ENCODE results near the gene TRA2A.

DNA sequence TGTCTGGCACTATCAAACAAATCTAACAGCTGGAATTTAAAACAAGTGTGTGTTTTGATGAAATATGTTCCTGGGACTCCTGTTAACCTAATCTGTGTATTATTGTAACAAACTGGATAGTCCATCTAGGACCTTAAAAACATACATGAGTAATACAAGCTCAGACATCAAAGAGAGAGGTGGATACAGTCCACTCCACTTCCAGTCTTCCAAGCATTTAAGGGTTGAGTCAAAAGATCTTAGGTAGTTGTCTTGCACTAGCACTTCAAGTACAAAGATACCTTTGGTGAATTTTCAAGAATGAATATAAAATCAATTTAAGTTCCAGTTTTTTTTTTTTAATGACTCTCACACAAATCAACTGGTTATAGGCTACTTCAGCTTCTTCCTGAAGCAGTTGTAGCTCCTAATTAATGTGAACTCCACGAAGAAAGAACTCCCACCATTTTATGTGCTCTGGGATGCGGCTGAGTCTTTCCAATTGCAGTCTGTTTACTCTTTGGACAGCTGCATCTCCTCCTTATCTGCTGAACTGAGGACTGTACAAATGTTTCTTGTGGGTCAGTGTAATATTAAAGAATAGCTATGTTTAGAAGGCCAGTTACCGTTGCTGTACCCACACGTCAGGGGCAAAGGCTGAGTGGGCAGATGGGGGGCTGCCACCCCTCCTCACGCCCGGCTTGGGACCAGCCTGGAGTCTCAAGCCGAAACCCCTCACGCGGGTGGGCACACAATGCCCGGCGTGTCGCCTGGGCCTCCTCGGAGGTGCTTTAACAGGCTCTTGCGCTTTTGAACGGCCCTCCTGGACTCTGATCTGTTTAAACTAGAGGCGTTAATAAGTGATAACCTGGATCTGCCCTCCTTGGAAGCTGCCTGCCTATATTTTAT lies 58.6 kb downstream of the TRA2A start:
- TF ChIP-seq, protein P1, sequence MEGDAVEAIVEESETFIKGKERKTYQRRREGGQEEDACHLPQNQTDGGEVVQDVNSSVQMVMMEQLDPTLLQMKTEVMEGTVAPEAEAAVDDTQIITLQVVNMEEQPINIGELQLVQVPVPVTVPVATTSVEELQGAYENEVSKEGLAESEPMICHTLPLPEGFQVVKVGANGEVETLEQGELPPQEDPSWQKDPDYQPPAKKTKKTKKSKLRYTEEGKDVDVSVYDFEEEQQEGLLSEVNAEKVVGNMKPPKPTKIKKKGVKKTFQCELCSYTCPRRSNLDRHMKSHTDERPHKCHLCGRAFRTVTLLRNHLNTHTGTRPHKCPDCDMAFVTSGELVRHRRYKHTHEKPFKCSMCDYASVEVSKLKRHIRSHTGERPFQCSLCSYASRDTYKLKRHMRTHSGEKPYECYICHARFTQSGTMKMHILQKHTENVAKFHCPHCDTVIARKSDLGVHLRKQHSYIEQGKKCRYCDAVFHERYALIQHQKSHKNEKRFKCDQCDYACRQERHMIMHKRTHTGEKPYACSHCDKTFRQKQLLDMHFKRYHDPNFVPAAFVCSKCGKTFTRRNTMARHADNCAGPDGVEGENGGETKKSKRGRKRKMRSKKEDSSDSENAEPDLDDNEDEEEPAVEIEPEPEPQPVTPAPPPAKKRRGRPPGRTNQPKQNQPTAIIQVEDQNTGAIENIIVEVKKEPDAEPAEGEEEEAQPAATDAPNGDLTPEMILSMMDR (IDR thresholded peaks at IDR 0.05), result no peak
- no peak for TF ChIP-seq POLR2AphosphoS5 (IDR thresholded peaks at IDR 0.05)
